A549 (cell line): ENCODE data around the gene FRMD8. TPM values are rescaled to one million over a fixed set of nuclear protein-coding genes. Genes with fewer than 3 reads are reported as not detected.
A peak's percentile ranks its signal among the peaks of the same experiment; 100 is the strongest.

Source experiments
- ATAC-seq, 2 experiments: fragments of 200-7000 bp in 1 of 2; fragments of >200 bp in 1 of 2; cut with Nextera tagmentation in 1 of 2; cut with Tn5 transposase in 1 of 2; 3 replicates each; pipeline versions ENCODE4 v1.8.0 to v1.9.1; 2018 to 2020; ENCODE audit warnings: mild to moderate bottlenecking in 1 of 2, moderate library complexity in 1 of 2
- CTCF ChIA-PET: fragments of 300-600 bp; sonication (Branson Sonifier 250); formaldehyde crosslinking; extraction: SDS; loops from one replicate; lab custom pipeline; 2021; ENCODE audit warnings: antibody characterized with exemption, inconsistent platforms; lab: Yijun Ruan, JAX
- POLR2A ChIA-PET: fragments of 350-600 bp; formaldehyde crosslinking; extraction: SDS; loops from one replicate; lab custom pipeline; 2021; ENCODE audit warnings: antibody characterized with exemption, inconsistent platforms; lab: Yijun Ruan, JAX
- DNase-seq, 2 experiments: peaks; one replicate each; pipeline versions ENCODE4 v3.0.0 to v3.0.0-alpha.2; 2011 to 2016; ENCODE audit warnings: low read depth in 1 of 2, low spot score in 1 of 2
- FAIRE-seq: peaks from 2 replicates; lab custom pipeline; 2011; peaks lifted over from hg19 to GRCh38; lab: Jason Lieb, UNC
- H3K27ac ChIP-seq, 2 experiments: fragments of >200 bp; sonication (Bioruptor Twin); formaldehyde crosslinking; 3 replicates each; pipeline ENCODE4 v1.5.1; 2016 to 2017
- H3K4me1 ChIP-seq: fragments of >200 bp; sonication (Bioruptor Twin); formaldehyde crosslinking; 3 replicates; pipeline ENCODE4 v1.6.1; 2016
- H3K4me2 ChIP-seq: fragments of >200 bp; sonication (Bioruptor Twin); formaldehyde crosslinking; 3 replicates; pipeline ENCODE4 v1.6.1; 2016
- H3K4me3 ChIP-seq: fragments of >200 bp; sonication (Bioruptor Twin); formaldehyde crosslinking; 3 replicates; pipeline ENCODE4 v1.5.1; 2016
- H3K9me3 ChIP-seq: fragments of >200 bp; sonication (Bioruptor Twin); formaldehyde crosslinking; 3 replicates; pipeline ENCODE4 v1.6.1; 2016
- CHD2 ChIP-seq: fragments of 150-350 bp; IDR thresholded peaks from 2 replicates; pipeline ENCODE4 v1.6.1; 2014; ENCODE audit warnings: low read length; ENCODE audit not compliant: partially characterized antibody
- EHF ChIP-seq: fragments of 250-450 bp; sonication (Bioruptor Pico); IDR thresholded peaks from 2 replicates; pipeline ENCODE4 v1.5.0; 2020; ENCODE audit warnings: mild to moderate bottlenecking
- EHMT2 ChIP-seq: fragments of 200-600 bp; sonication (generic); IDR thresholded peaks from 2 replicates; pipeline ENCODE4 v1.6.1; 2016; ENCODE audit warnings: antibody characterized with exemption, low read depth, mild to moderate bottlenecking, moderate library complexity
- ESRRA ChIP-seq: fragments of 150-350 bp; IDR thresholded peaks from 2 replicates; pipeline ENCODE4 v1.6.1; 2014; ENCODE audit warnings: mild to moderate bottlenecking, low read length, borderline replicate concordance
- FOSL2 ChIP-seq, 2 experiments: fragments of 450-650 bp in 1 of 2; fragments of >200 bp in 1 of 2; sonication (Bioruptor Twin) in 1 of 2; formaldehyde crosslinking; IDR thresholded peaks; 2 replicates each; pipeline versions ENCODE4 v1.5.0 to v1.6.1; 2016 to 2020; ENCODE audit warnings: mild to moderate bottlenecking in 1 of 2, moderate library complexity in 1 of 2
- GATA3 ChIP-seq: IDR thresholded peaks from 2 replicates; pipeline ENCODE4 v1.6.1; 2012; ENCODE audit warnings: borderline replicate concordance
- HDAC2 ChIP-seq: fragments of 200-600 bp; sonication (generic); IDR thresholded peaks from 2 replicates; pipeline ENCODE4 v1.6.1; 2016
- HEYL ChIP-seq: fragments of 250-450 bp; sonication (Bioruptor Pico); IDR thresholded peaks from 2 replicates; pipeline ENCODE4 v1.8.0; 2021; ENCODE audit warnings: mild to moderate bottlenecking, moderate library complexity
- HMGXB4 ChIP-seq: fragments of 250-450 bp; sonication (Bioruptor Pico); IDR thresholded peaks from 2 replicates; pipeline ENCODE4 v1.5.0; 2021; ENCODE audit warnings: mild to moderate bottlenecking, moderate library complexity, borderline replicate concordance
- HOXA7 ChIP-seq: fragments of 250-450 bp; sonication (Bioruptor Pico); IDR thresholded peaks from 2 replicates; pipeline ENCODE4 v1.5.0; 2020; ENCODE audit warnings: mild to moderate bottlenecking, moderate library complexity
- HOXB13 ChIP-seq: fragments of 250-450 bp; sonication (Bioruptor Pico); IDR thresholded peaks from 2 replicates; pipeline ENCODE4 v1.5.0; 2020; ENCODE audit warnings: low read depth, mild to moderate bottlenecking, moderate library complexity
- HOXB5 ChIP-seq: fragments of 250-450 bp; sonication (Bioruptor Pico); IDR thresholded peaks from 2 replicates; pipeline ENCODE4 v1.5.0; 2020; ENCODE audit warnings: mild to moderate bottlenecking, moderate library complexity
- JUN ChIP-seq, 2 experiments: fragments of >200 bp; sonication (Bioruptor Twin); formaldehyde crosslinking; IDR thresholded peaks; 2 replicates in 1 of 2; 3 replicates in 1 of 2; pipeline ENCODE4 v1.6.1; 2016 to 2017
- JUNB ChIP-seq: fragments of >200 bp; sonication (Bioruptor Twin); formaldehyde crosslinking; IDR thresholded peaks from 2 replicates; pipeline ENCODE4 v1.6.1; 2016
- KDM5A ChIP-seq: fragments of 200-600 bp; sonication (generic); IDR thresholded peaks from 2 replicates; pipeline ENCODE4 v1.6.1; 2016; ENCODE audit warnings: antibody characterized with exemption, mild to moderate bottlenecking
- MYC ChIP-seq: IDR thresholded peaks from 2 replicates; pipeline ENCODE4 v1.6.1; 2012; ENCODE audit warnings: mild to moderate bottlenecking, inconsistent platforms, low read length, improper control_type of control experiment, borderline replicate concordance
- NFE2L2 ChIP-seq: fragments of 150-350 bp; conservative IDR thresholded peaks from 2 replicates; pipeline ENCODE4 v1.6.1; 2014; ENCODE audit warnings: low read length
- NR3C1 ChIP-seq: fragments of >200 bp; sonication (Bioruptor Twin); formaldehyde crosslinking; IDR thresholded peaks from 3 replicates; pipeline ENCODE4 v1.6.1; 2017
- PHF8 ChIP-seq: fragments of 200-600 bp; sonication (generic); IDR thresholded peaks from 2 replicates; pipeline ENCODE4 v1.6.1; 2016; ENCODE audit warnings: low read depth, mild to moderate bottlenecking, antibody characterized with exemption, moderate library complexity, borderline replicate concordance
- POLR2A ChIP-seq: IDR thresholded peaks from 2 replicates; pipeline ENCODE4 v1.6.1; 2012; ENCODE audit warnings: mild to moderate bottlenecking, low read length
- POLR2AphosphoS2 ChIP-seq: conservative IDR thresholded peaks from 2 replicates; pipeline ENCODE4 v1.6.1; 2012; ENCODE audit warnings: low read length, improper control_type of control experiment, inconsistent platforms
- RAD21 ChIP-seq, 2 experiments: fragments of >200 bp in 1 of 2; sonication (Bioruptor Twin) in 1 of 2; formaldehyde crosslinking in 1 of 2; IDR thresholded peaks in 1 of 2; conservative IDR thresholded peaks in 1 of 2; 2 replicates in 1 of 2; 3 replicates in 1 of 2; pipeline ENCODE4 v1.6.1; 2012 to 2018; ENCODE audit warnings: inconsistent platforms in 1 of 2
- RCOR1 ChIP-seq: fragments of 150-350 bp; IDR thresholded peaks from 2 replicates; pipeline ENCODE4 v1.6.1; 2014; ENCODE audit warnings: antibody characterized with exemption, low read length, low read depth
- RNF2 ChIP-seq: fragments of 200-600 bp; sonication (generic); IDR thresholded peaks from 2 replicates; pipeline ENCODE4 v1.6.1; 2016; ENCODE audit warnings: low read depth, mild to moderate bottlenecking, antibody characterized with exemption, moderate library complexity, borderline replicate concordance
- SMC3 ChIP-seq: fragments of >200 bp; sonication (Bioruptor Twin); formaldehyde crosslinking; IDR thresholded peaks from 3 replicates; pipeline ENCODE4 v1.6.1; 2018; ENCODE audit warnings: inconsistent platforms
- ZC3H11A ChIP-seq: fragments of 450-650 bp; IDR thresholded peaks from 2 replicates; pipeline ENCODE4 v1.6.1; 2014; ENCODE audit warnings: antibody characterized with exemption, mild to moderate bottlenecking
- ZFP36 ChIP-seq: fragments of 450-650 bp; IDR thresholded peaks from 2 replicates; pipeline ENCODE4 v1.6.1; 2014; ENCODE audit warnings: borderline replicate concordance; ENCODE audit not compliant: partially characterized antibody
- ZNF302 ChIP-seq: fragments of 250-450 bp; sonication (Bioruptor Pico); IDR thresholded peaks from 2 replicates; pipeline ENCODE4 v1.9.0; 2021; ENCODE audit warnings: inconsistent platforms, mild to moderate bottlenecking, moderate library complexity
- ZSCAN20 ChIP-seq: fragments of 250-450 bp; sonication (Bioruptor Pico); IDR thresholded peaks from 2 replicates; pipeline ENCODE4 v1.8.0; 2022; ENCODE audit warnings: mild to moderate bottlenecking, moderate library complexity
- WGBS: methylation state at CpG from one replicate; pipeline ENCODE4 v1.1.6; 2017; ENCODE audit errors: missing lambda C conversion rate; 5-methylcytosine and 5-hydroxymethylcytosine counted together
- polyA plus RNA-seq, 4 experiments: library from polyadenylated mRNA; depleted of rRNA in 3 of 4; stranded (reverse); fragments of >200 nt; fragmentation: RNase III in 1 of 4; extraction: RNeasy Plus Mini Kit Qiagen cat#74134 plus additional on column Dnase treatment in 1 of 4; gene quantifications; 2 replicates in 3 of 4; 3 replicates in 1 of 4; pipeline ENCODE4 v1.2.3, GENCODE V29; 2011 to 2017
- TF ChIP-seq, protein P1 (sequence below): fragments of >200 bp; sonication (Bioruptor Twin); formaldehyde crosslinking; IDR thresholded peaks from 2 replicates; pipeline ENCODE4 v1.6.1; 2016
- TF ChIP-seq, protein P2 (sequence below): fragments of >200 bp; sonication (Bioruptor Twin); formaldehyde crosslinking; IDR thresholded peaks from 3 replicates; pipeline ENCODE4 v1.5.1; 2016
- TF ChIP-seq, protein P3 (sequence below): fragments of 450-650 bp; IDR thresholded peaks from 2 replicates; pipeline ENCODE4 v1.6.1; 2014; ENCODE audit warnings: antibody characterized with exemption

The FRMD8 gene
- polyA plus RNA-seq, 2 of the 4 experiments (the other 2 are of a cell fraction), result 12.9 to 20.0 TPM

DNA sequence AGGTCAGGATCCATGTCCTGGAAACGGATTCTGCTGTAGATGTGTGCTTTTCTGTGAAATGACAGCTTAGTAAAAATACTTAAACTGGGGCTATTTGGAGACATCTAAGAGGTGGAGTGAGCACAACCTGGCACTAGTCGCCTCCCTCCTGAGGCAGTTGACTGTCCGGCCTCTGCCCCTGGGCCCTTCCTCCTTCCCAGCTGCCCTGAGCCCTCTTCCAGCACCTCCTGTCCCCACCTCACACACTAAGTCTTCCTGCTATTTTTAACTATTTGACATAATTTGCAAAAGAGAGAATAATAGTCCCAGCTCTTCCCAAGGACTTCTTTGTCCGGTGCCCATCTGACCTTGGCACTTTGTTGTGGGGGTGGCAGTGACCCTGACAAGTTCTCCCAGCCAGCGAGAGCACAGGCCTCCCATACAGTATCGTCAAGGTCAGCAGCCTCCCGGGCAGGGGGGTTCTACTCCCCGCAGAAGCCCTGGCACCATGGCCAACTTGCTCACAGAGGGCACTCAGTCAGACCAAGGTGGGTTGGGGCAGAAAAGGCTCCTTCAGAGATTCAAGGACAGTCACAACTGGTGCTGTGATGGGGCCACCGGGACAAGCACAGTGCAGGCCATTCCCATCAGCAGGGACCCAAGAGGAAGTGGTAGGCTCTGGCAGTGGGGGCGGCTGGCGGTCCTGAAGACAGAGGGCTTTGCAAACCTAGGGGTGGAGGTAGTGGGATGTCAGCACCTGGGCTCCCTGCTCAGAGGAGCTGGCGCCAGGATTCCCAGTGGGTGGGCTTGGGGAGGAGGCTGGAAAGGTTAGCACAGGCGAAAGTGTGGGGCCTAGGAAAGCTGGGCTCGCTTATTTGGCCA lies 30.6 kb downstream of the FRMD8 start:
- DNase-seq (no peak), FAIRE-seq (no peak)
- peak overlapping the region; percentile 22; the same call in 2 of the 3 replicates for H3K4me3 ChIP-seq

DNA sequence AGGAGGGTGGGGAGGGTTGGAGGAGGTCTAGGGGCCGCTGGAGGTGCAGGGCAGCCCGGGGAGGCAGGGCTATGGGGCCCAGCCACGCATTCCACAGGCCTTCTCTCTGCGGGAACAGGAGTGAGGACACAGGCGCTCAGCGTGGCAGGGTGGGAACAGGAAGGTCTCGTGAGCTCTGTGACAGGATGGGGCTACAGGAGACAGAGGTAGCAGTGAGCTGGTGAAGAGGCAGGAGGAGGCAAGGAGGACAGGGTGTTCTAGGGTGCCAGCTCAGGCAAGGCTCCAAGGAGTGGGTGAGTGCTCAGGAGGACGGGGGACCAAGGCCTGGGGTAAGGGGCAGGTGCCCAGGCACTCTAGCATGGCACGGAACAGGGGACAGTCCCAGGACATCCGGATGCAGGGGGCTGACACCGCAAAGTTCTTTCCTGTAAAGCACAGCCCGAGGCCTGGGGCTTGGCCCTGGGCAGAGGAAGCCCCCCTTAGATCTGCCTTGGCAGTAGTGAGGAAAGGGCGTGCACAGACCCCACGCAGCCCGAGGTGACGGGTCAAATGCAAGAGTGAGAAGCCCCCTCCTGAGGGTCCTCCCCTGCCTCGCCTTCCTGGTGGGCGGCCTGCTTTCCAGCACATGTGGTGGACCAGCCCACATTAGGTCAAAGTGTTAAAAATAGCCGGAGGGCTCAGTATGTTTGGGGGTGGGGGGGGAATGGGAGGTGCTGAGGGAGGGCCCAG lies 31.4 kb downstream of the FRMD8 start:
- 61% methylated on average over 18 of the region's 19 CpGs for WGBS
- ChIA-PET POLR2A (interaction anchor here (1.0 to 17.5 kb wide), 11 partner anchors 9 to 86 kb away, joined by 3 to 756 read pairs (median 11); partner anchors contain the start of genes MALAT1, NEAT1 and SLC25A45), CTCF (interaction anchor here (0.6 to 17.0 kb wide), 19 partner anchors 8 to 524 kb away, joined by 3 to 208 read pairs (median 5); partner anchors contain the start of genes FRMD8, MALAT1 and SLC25A45)
- peaks cover 52% of the 10 kb centered on the region for H3K4me1 ChIP-seq
- H3K4me3 ChIP-seq, result peak overlapping the region; percentile 23
- FAIRE-seq (no peak), DNase-seq (no peak), ATAC-seq (no peak)
- peak overlapping the region; percentile 89 for H3K4me2 ChIP-seq
- no peaks in the 10 kb centered on the region for H3K9me3 ChIP-seq
- H3K27ac ChIP-seq, result peak overlapping the region; percentile 97 to 100
- no peak for TF ChIP-seq GATA3
- TF ChIP-seq ESRRA, result no peak
- TF ChIP-seq HDAC2, result no peak
- peak; percentile 39 for TF ChIP-seq POLR2A
- no peak for TF ChIP-seq CHD2
- TF ChIP-seq KDM5A, result no peak
- no peak for TF ChIP-seq ZC3H11A
- no peak for TF ChIP-seq ZNF302 (CRISPR knock-in tag)
- no peak; the same call in 1 of the 2 replicates for TF ChIP-seq HEYL (CRISPR knock-in tag)
- TF ChIP-seq ZFP36, result no peak
- TF ChIP-seq JUNB, result no peak
- no peak for TF ChIP-seq RNF2
- no peak for TF ChIP-seq HMGXB4 (CRISPR knock-in tag)
- TF ChIP-seq HOXB13 (CRISPR knock-in tag), result peak; percentile 75
- 0 out of 2 replicates have a peak, but pooled peaks have one; percentile 13 for TF ChIP-seq POLR2AphosphoS2
- TF ChIP-seq SMC3, result no peak
- TF ChIP-seq JUN (IDR thresholded peaks at IDR 0.05), result no peak
- TF ChIP-seq NR3C1, result no peak
- TF ChIP-seq, protein P1, sequence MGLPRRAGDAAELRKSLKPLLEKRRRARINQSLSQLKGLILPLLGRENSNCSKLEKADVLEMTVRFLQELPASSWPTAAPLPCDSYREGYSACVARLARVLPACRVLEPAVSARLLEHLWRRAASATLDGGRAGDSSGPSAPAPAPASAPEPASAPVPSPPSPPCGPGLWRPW, result no peak
- TF ChIP-seq HOXA7 (CRISPR knock-in tag), result peak; percentile 62; the same call in 1 of the 2 replicates
- TF ChIP-seq PHF8, result no peak
- no peak for TF ChIP-seq ZSCAN20 (CRISPR knock-in tag)
- TF ChIP-seq RCOR1, result no peak
- no peak for TF ChIP-seq RAD21 (conservative IDR thresholded peaks at IDR 0.05 in 1 of 2, IDR thresholded peaks at IDR 0.05 in 1 of 2)

More for the DNA sequence above, 30.6 kb downstream of the FRMD8 start:
- CTCF ChIA-PET, result interaction anchor here (0.6 to 17.0 kb wide), 41 partner anchors 9 to 523 kb away, joined by 3 to 208 read pairs (median 5); partner anchors contain the start of genes FRMD8, MALAT1 and SLC25A45
- peak overlapping the region; percentile 89 for H3K4me2 ChIP-seq
- peaks cover 52% of the 10 kb centered on the region for H3K4me1 ChIP-seq
- 46% methylated on average over 14 of the region's 14 CpGs for whole genome bisulfite sequencing
- 0 out of 2 replicates have a peak, but pooled peaks have one; percentile 6 for TF ChIP-seq HOXB5
- TF ChIP-seq POLR2AphosphoS2, result peak; percentile 69; the same call in 1 of the 2 replicates
- TF ChIP-seq, protein P2, sequence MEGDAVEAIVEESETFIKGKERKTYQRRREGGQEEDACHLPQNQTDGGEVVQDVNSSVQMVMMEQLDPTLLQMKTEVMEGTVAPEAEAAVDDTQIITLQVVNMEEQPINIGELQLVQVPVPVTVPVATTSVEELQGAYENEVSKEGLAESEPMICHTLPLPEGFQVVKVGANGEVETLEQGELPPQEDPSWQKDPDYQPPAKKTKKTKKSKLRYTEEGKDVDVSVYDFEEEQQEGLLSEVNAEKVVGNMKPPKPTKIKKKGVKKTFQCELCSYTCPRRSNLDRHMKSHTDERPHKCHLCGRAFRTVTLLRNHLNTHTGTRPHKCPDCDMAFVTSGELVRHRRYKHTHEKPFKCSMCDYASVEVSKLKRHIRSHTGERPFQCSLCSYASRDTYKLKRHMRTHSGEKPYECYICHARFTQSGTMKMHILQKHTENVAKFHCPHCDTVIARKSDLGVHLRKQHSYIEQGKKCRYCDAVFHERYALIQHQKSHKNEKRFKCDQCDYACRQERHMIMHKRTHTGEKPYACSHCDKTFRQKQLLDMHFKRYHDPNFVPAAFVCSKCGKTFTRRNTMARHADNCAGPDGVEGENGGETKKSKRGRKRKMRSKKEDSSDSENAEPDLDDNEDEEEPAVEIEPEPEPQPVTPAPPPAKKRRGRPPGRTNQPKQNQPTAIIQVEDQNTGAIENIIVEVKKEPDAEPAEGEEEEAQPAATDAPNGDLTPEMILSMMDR, result no peak
- TF ChIP-seq EHMT2, result no peak
- no peak for TF ChIP-seq NFE2L2
- no peak for TF ChIP-seq FOSL2 (IDR thresholded peaks at IDR 0.05)
- no peak for TF ChIP-seq FOSL2 (CRISPR knock-in tag; IDR thresholded peaks at IDR 0.05)
- TF ChIP-seq EHF (CRISPR knock-in tag), result peak; percentile 7; the same call in 1 of the 2 replicates
- no peak for TF ChIP-seq HOXA7 (CRISPR knock-in tag)
- no peak for TF ChIP-seq MYC
- TF ChIP-seq, protein P3, sequence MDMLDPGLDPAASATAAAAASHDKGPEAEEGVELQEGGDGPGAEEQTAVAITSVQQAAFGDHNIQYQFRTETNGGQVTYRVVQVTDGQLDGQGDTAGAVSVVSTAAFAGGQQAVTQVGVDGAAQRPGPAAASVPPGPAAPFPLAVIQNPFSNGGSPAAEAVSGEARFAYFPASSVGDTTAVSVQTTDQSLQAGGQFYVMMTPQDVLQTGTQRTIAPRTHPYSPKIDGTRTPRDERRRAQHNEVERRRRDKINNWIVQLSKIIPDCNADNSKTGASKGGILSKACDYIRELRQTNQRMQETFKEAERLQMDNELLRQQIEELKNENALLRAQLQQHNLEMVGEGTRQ, result no peak
- TF ChIP-seq, all 56 proteins: peak for 3
- H3K27ac ChIP-seq, result peak overlapping the region; percentile 97 to 100
- POLR2A ChIA-PET, result interaction anchor here (1.0 to 17.5 kb wide), 11 partner anchors 10 to 87 kb away, joined by 3 to 756 read pairs (median 10); partner anchors contain the start of genes MALAT1, NEAT1 and SLC25A45
- no peak for ATAC-seq
- H3K9me3 ChIP-seq, result no peaks in the 10 kb centered on the region
